ENCODE data around the gene CPA4.

- no peak for TF ChIP-seq CTCF (IDR thresholded peaks at IDR 0.05)
- no peak for TF ChIP-seq POLR2A (IDR thresholded peaks at IDR 0.05)
Measured at GRCh38 chr7:130353196-130353595, 60.2 kb downstream of the CPA4 start.

Measured in Peyer's patch (tissue), 4 donors.